GM13977 (cell line): ENCODE data around the gene CTDNEP1.

Experiments
- DNase-seq: peaks from one replicate; pipeline ENCODE4 v3.0.0; 2012; ENCODE audit warnings: low spot score
- CTCF ChIP-seq: IDR thresholded peaks from 2 replicates; pipeline ENCODE4 v1.5.1; 2012; ENCODE audit warnings: mild to moderate bottlenecking, control low read depth; ENCODE audit not compliant: insufficient read depth; ENCODE audit errors: extremely low read depth, missing control alignments
- in situ Hi-C: fragments of 300-500 bp; cut with MboI; formaldehyde crosslinking; loops from one replicate; pipeline ENCODE4 v1.12.0; 2022; ENCODE audit warnings: low sequenced_read_pairs, low pct_unique_long_range_greater_than_20kb, mixed read lengths, inconsistent platforms; ENCODE audit not compliant: unreplicated experiment

CTDNEP1 gene

GRCh38 chr17:7285679-7286078 lies 34.1 kb upstream of the CTDNEP1 start:
- in situ Hi-C loops: no loop called here
- no peak for TF ChIP-seq CTCF
- peak; percentile 9 for DNase-seq

- DNase-seq: no peak
- no peak for TF ChIP-seq CTCF
- in situ Hi-C loops: no loop called here
These were observed 33.4 kb upstream of the CTDNEP1 start for GRCh38 chr17:7284911-7285310.

- TF ChIP-seq CTCF: no peak
- peak; percentile 14 for DNase-seq
- in situ Hi-C loops: no loop called here
These were observed 32.1 kb upstream of the CTDNEP1 start for GRCh38 chr17:7283471-7284216.

- peak; percentile 50 for DNase-seq
- in situ Hi-C loops: no loop called here
- TF ChIP-seq CTCF: no peak
These were observed 31.3 kb upstream of the CTDNEP1 start for GRCh38 chr17:7282752-7283321.

- peak; percentile 31 for DNase-seq
- no peak for TF ChIP-seq CTCF
- in situ Hi-C loops: no loop called here
These were observed 30.6 kb upstream of the CTDNEP1 start for GRCh38 chr17:7281953-7282751.

- DNase-seq: peak; percentile 97
- TF ChIP-seq CTCF: no peak
- in situ Hi-C loops: no loop called here
These were observed 29.8 kb upstream of the CTDNEP1 start, which contains the start of gene SLC2A4 for GRCh38 chr17:7281074-7281952. TSS of gene SLC2A4 (plus strand) at chr17:7281718. CDS start at chr17:7281935, 217 bp downstream.
